MCF 10A (cell line): ENCODE measurements around the gene KCNIP1. TPM values are rescaled to one million over a fixed set of nuclear protein-coding genes. Genes with fewer than 3 reads are reported as not detected.

ENCODE experiments used
- BruUV-seq: library from RNA; stranded (reverse); fragments of 400-500 nt; replicated peaks from 2 replicates; lab custom pipeline; 2021; lab: Mats Ljungman, UMichigan
- CTCF ChIA-PET: fragments of 300-600 bp; sonication (Branson Sonifier 250); formaldehyde crosslinking; extraction: SDS; loops from one replicate; lab custom pipeline; 2021; ENCODE audit warnings: antibody characterized with exemption, inconsistent platforms; lab: Yijun Ruan, JAX
- POLR2A ChIA-PET: fragments of 300-600, 350-650 bp; sonication (Branson Sonifier 250); formaldehyde crosslinking; extraction: SDS; loops from one replicate; lab custom pipeline; 2020; ENCODE audit warnings: antibody characterized with exemption, inconsistent platforms; lab: Yijun Ruan, JAX
- DNase-seq: peaks from one replicate; pipeline ENCODE4 v3.0.0-alpha.2; 2018; ENCODE audit not compliant: unreplicated experiment
- H3K27ac Mint-ChIP-seq: one replicate; pipeline ENCODE4 v1.8.0; 2022; ENCODE audit warnings: mild to moderate bottlenecking, low read depth, mixed read lengths; ENCODE audit not compliant: unreplicated experiment
- H3K27me3 Mint-ChIP-seq: one replicate; pipeline ENCODE4 v1.8.0; 2022; ENCODE audit warnings: mixed read lengths; ENCODE audit not compliant: insufficient read depth, unreplicated experiment
- H3K36me3 Mint-ChIP-seq: one replicate; pipeline ENCODE4 v1.8.0; 2022; ENCODE audit warnings: mild to moderate bottlenecking, moderate library complexity, mixed read lengths; ENCODE audit not compliant: insufficient read depth, unreplicated experiment
- H3K4me1 Mint-ChIP-seq: one replicate; pipeline ENCODE4 v1.8.0; 2022; ENCODE audit warnings: mixed read lengths; ENCODE audit not compliant: insufficient read depth, unreplicated experiment
- H3K4me3 Mint-ChIP-seq: one replicate; pipeline ENCODE4 v1.8.0; 2022; ENCODE audit warnings: mild to moderate bottlenecking, moderate library complexity, mixed read lengths; ENCODE audit not compliant: unreplicated experiment
- H3K9me3 Mint-ChIP-seq: one replicate; pipeline ENCODE4 v1.8.0; 2022; ENCODE audit warnings: mixed read lengths; ENCODE audit not compliant: unreplicated experiment
- intact Hi-C: fragments of 100-400 bp; cut with micrococcal nuclease; formaldehyde crosslinking; loops from 2 replicates; pipeline ENCODE4 v1.14.1; 2022
- total RNA-seq: library from RNA; stranded (reverse); gene quantifications from 2 replicates; pipeline ENCODE4 v1.2.3, GENCODE V29; 2022
- TF ChIP-seq, protein P1 (sequence below): fragments of 200-600 bp; IDR thresholded peaks from one replicate; pipeline ENCODE4 v1.8.0; 2022; ENCODE audit warnings: antibody characterized with exemption, mild to moderate bottlenecking; ENCODE audit not compliant: unreplicated experiment

KCNIP1 gene
- total RNA-seq, 1 experiment from 2014 or later, result not detected

- no peaks in the 10 kb centered on the region for H3K36me3 Mint-ChIP-seq
- no peaks in the 10 kb centered on the region for H3K9me3 Mint-ChIP-seq
- H3K4me1 Mint-ChIP-seq, result peaks cover 21% of the 10 kb centered on the region
- ChIA-PET CTCF (interaction anchor here (0.6 to 1.7 kb wide), 8 partner anchors 10 to 151 kb away, joined by 3 to 5 read pairs (median 4); no protein-coding TSS in a partner anchor), POLR2A (no interaction called here)
- BruUV-seq, result no TSS peak
- no peak overlapping the region for H3K4me3 Mint-ChIP-seq
- H3K27ac Mint-ChIP-seq, result no peak overlapping the region
- H3K27me3 Mint-ChIP-seq, result no peaks in the 10 kb centered on the region
- TF ChIP-seq, protein P1, sequence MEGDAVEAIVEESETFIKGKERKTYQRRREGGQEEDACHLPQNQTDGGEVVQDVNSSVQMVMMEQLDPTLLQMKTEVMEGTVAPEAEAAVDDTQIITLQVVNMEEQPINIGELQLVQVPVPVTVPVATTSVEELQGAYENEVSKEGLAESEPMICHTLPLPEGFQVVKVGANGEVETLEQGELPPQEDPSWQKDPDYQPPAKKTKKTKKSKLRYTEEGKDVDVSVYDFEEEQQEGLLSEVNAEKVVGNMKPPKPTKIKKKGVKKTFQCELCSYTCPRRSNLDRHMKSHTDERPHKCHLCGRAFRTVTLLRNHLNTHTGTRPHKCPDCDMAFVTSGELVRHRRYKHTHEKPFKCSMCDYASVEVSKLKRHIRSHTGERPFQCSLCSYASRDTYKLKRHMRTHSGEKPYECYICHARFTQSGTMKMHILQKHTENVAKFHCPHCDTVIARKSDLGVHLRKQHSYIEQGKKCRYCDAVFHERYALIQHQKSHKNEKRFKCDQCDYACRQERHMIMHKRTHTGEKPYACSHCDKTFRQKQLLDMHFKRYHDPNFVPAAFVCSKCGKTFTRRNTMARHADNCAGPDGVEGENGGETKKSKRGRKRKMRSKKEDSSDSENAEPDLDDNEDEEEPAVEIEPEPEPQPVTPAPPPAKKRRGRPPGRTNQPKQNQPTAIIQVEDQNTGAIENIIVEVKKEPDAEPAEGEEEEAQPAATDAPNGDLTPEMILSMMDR, result no peak
- intact Hi-C loops, result loop anchor here (2.0 kb wide), 1 partner anchor 38 kb away; no protein-coding TSS in a partner anchor
- DNase-seq, result no peak
Measured at GRCh38 chr5:170484847-170485615, 18.8 kb upstream of the KCNIP1 start.

DNA sequence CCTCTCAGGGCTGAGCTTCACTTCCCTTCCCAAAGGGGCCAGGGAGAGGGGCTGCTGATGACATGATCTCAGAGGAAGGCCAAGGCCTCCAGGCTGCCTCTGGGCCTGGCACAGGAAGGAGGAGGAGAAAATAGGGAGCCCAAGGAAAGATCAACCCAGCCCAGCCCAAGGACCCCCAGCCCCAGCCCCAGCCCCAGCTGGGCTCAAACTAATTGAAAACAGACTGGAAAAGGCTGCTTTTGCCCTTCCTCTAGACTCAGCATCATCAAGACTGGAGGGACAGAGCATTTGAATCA lies 18.3 kb upstream of the KCNIP1 start:
- TF ChIP-seq, protein P1, result no peak
- BruUV-seq, result no TSS peak

DNA sequence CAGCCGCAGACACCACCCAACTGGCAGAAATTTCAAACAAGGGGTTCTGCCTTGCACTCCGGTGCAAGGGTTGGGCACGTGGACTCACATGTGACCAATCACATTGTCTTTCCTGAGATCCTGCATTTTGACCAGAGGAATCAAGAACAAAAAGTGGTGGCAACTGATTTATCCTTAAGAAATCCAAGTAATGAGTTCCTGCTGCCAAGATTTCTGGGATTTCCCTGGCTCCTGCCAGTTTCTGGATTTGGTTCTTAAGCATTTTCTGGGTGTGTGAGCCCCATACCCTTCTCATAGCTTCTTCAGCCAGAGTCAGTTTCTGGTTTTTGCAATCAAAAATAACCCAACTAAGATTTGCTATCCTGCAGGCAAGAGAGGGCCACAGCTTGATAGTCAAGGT lies 17.4 kb upstream of the KCNIP1 start:
- CTCF ChIA-PET, result interaction anchor here (0.6 kb wide), 1 partner anchor 65 kb away, joined by 4 read pairs; no protein-coding TSS in a partner anchor
- no peaks in the 10 kb centered on the region for H3K36me3 Mint-ChIP-seq
- TF ChIP-seq, protein P1, result no peak
- no TSS peak for BruUV-seq
- DNase-seq, result no peak
- H3K4me1 Mint-ChIP-seq, result peaks cover 24% of the 10 kb centered on the region
- H3K9me3 Mint-ChIP-seq, result peaks cover 7% of the 10 kb centered on the region
- intact Hi-C loops, result no loop called here
- POLR2A ChIA-PET, result interaction anchor here (0.6 to 1.0 kb wide), 2 partner anchors 32 to 326 kb away, joined by 3 read pairs; no protein-coding TSS in a partner anchor
- no peak overlapping the region for H3K27ac Mint-ChIP-seq
- no peaks in the 10 kb centered on the region for H3K27me3 Mint-ChIP-seq
- no peak overlapping the region for H3K4me3 Mint-ChIP-seq

More for the DNA sequence above, 18.3 kb upstream of the KCNIP1 start:
- Mint-ChIP-seq H3K27ac (no peak overlapping the region), H3K4me1 (peaks cover 21% of the 10 kb centered on the region), H3K9me3 (peaks cover under 1% of the 10 kb centered on the region), H3K4me3 (no peak overlapping the region), H3K36me3 (no peaks in the 10 kb centered on the region), H3K27me3 (no peaks in the 10 kb centered on the region)
- no peak for DNase-seq
- ChIA-PET CTCF (interaction anchor here (0.6 to 1.7 kb wide), 4 partner anchors 13 to 140 kb away, joined by 3 to 5 read pairs (median 4); no protein-coding TSS in a partner anchor), POLR2A (interaction anchor here (1.0 kb wide), 1 partner anchor 31 kb away, joined by 3 read pairs; no protein-coding TSS in a partner anchor)
- intact Hi-C loops, result loop anchor here (2.0 kb wide), 1 partner anchor 37 kb away; no protein-coding TSS in a partner anchor

GRCh38 chr5:170488570-170488969 lies 15.2 kb upstream of the KCNIP1 start:
- BruUV-seq, result no TSS peak
- Mint-ChIP-seq H3K27me3 (no peaks in the 10 kb centered on the region), H3K4me1 (peaks cover 30% of the 10 kb centered on the region), H3K9me3 (peaks cover 7% of the 10 kb centered on the region), H3K27ac (no peak overlapping the region), H3K4me3 (no peak overlapping the region), H3K36me3 (no peaks in the 10 kb centered on the region)
- intact Hi-C loops, result no loop called here
- DNase-seq, result no peak
- ChIA-PET POLR2A (interaction anchor here (0.7 kb wide), 1 partner anchor 25 kb away, joined by 3 read pairs; no protein-coding TSS in a partner anchor), CTCF (no interaction called here)
- TF ChIP-seq, protein P1, result no peak
